Measurements from ENCODE around the gene RGS16. TPM values are rescaled to one million over a fixed set of nuclear protein-coding genes. Genes with fewer than 3 reads are reported as not detected.

Gene RGS16
- polyA plus RNA-seq, 1 of the 3 experiments (the other 2 are of a cell fraction) = 0.79 TPM

DNA sequence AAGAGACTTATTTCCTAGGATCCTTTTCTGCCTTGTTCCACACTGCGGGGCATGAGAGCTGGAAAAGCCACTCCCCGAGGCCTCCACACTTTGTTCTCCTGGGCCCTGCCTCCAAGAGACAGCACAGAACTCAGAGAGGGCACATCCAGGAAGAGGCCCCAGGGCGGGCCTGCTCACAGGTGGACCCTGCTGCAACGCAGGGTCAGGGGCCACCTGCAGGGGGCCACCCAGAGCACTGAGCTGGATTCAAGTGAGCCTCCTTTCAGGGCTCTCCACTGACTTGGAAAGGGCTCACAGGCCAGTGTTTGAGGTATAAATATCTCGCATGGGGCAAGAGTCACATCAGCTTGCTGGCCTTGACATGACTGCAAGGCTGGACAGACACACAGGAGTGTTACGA, 4.8 kb downstream of the RGS16 start:
- Histone ChIP-seq H3K36me3 (replicated peaks in 1 of 2; ENCODE audit: control insufficient read depth in 1 of 2, insufficient read depth in 2 of 2, low read length in 1 of 2) (no peaks in the 10 kb centered on the region), H3K9me3 (no peaks in the 10 kb centered on the region), H3K9me2 (no peaks in the 10 kb centered on the region), H3K4me1 (ENCODE audit: control insufficient read depth in 1 of 2, insufficient read depth in 2 of 2, low read depth in 1 of 2, low read length in 1 of 2) (peaks cover 0 to 32% of the 10 kb centered on the region in 2 experiments; a peak in 3 of 4 replicates), H3K9ac (no peak overlapping the region), H4K20me1 (ENCODE audit: insufficient read depth) (no peaks in the 10 kb centered on the region), H3K79me2 (ENCODE audit: insufficient read depth) (no peaks in the 10 kb centered on the region), H2AFZ (ENCODE audit: low read depth) (no peak overlapping the region), H3K27ac (ENCODE audit: low read depth in 2 of 2, low read length in 1 of 2) (no peak overlapping the region), H3K27me3 (ENCODE audit: insufficient read depth) (no peaks in the 10 kb centered on the region), H3K4me3 (ENCODE audit: low read depth in 2 of 2, low read length in 1 of 2) (no peak overlapping the region), H3K4me2 (no peak overlapping the region), H3F3A (replicated peaks; ENCODE audit: insufficient read depth) (peaks cover 3% of the 10 kb centered on the region)
- CTCF ChIA-PET = interaction anchor here (0.6 to 17.7 kb wide), 13 partner anchors 11 to 188 kb away, joined by 3 to 829 read pairs (median 6); partner anchors contain the start of genes NPL and RNASEL
- no peak for TF ChIP-seq NRF1 (IDR thresholded peaks at IDR 0.05; ENCODE audit: low read depth, low read length)
- TF ChIP-seq, protein P1, sequence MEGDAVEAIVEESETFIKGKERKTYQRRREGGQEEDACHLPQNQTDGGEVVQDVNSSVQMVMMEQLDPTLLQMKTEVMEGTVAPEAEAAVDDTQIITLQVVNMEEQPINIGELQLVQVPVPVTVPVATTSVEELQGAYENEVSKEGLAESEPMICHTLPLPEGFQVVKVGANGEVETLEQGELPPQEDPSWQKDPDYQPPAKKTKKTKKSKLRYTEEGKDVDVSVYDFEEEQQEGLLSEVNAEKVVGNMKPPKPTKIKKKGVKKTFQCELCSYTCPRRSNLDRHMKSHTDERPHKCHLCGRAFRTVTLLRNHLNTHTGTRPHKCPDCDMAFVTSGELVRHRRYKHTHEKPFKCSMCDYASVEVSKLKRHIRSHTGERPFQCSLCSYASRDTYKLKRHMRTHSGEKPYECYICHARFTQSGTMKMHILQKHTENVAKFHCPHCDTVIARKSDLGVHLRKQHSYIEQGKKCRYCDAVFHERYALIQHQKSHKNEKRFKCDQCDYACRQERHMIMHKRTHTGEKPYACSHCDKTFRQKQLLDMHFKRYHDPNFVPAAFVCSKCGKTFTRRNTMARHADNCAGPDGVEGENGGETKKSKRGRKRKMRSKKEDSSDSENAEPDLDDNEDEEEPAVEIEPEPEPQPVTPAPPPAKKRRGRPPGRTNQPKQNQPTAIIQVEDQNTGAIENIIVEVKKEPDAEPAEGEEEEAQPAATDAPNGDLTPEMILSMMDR (IDR thresholded peaks at IDR 0.05) = peak; percentile 44; the same call in 1 of the 2 replicates
- POLR2A ChIA-PET = interaction anchor here (1.1 kb wide), 2 partner anchors 187 to 455 kb away, joined by 3 to 4 read pairs; no protein-coding TSS in a partner anchor
- 86% methylated on average over 4 of the region's 6 CpGs for WGBS (ENCODE audit: low lambda C conversion rate)
- DNase-seq = peak; percentile 40

DNA sequence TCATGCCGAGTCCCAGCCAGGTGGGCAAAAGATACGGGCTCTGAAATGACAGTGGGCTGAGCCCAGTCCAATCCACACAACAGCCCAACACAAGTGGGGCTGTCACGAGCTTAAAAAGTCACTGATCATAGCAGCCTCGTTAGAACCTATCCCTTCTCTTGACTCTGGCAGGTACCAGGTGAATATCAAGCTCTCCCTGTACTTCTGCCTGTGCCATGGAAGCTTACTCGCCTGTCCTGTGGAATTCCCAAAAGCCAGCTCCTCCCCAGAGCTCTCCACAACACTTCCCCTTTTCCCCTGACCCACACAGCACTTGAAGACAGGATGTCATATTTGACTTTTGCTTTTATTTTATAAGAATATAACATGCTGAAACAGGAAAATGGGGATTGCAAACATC, 5.9 kb downstream of the RGS16 start:
- no peaks in the 10 kb centered on the region for H4K20me1 ChIP-seq (ENCODE audit: insufficient read depth)
- H3K4me2 ChIP-seq = no peak overlapping the region
- no peaks in the 10 kb centered on the region for H3K9me2 ChIP-seq
- no peak overlapping the region for H3K4me3 ChIP-seq (ENCODE audit: low read depth in 2 of 2, low read length in 1 of 2)
- no peak overlapping the region for H3K27ac ChIP-seq (ENCODE audit: low read depth in 2 of 2, low read length in 1 of 2)
- peaks cover 4% of the 10 kb centered on the region for H3F3A ChIP-seq (replicated peaks; ENCODE audit: insufficient read depth)
- H3K36me3 ChIP-seq (replicated peaks in 1 of 2; ENCODE audit: control insufficient read depth in 1 of 2, insufficient read depth in 2 of 2, low read length in 1 of 2) = no peaks in the 10 kb centered on the region
- peaks cover 0 to 23% of the 10 kb centered on the region in 2 experiments; a peak in 3 of 4 replicates for H3K4me1 ChIP-seq (ENCODE audit: control insufficient read depth in 1 of 2, insufficient read depth in 2 of 2, low read depth in 1 of 2, low read length in 1 of 2)
- DNase-seq = no peak
- no peaks in the 10 kb centered on the region for H3K27me3 ChIP-seq (ENCODE audit: insufficient read depth)
- no peak overlapping the region for H2AFZ ChIP-seq (ENCODE audit: low read depth)
- ChIA-PET POLR2A (interaction anchor here (1.1 kb wide), 1 partner anchor 454 kb away, joined by 4 read pairs; no protein-coding TSS in a partner anchor), CTCF (interaction anchor here (1.0 to 17.7 kb wide), 8 partner anchors 14 to 189 kb away, joined by 3 to 829 read pairs (median 5); partner anchors contain the start of gene NPL)
- no peaks in the 10 kb centered on the region for H3K79me2 ChIP-seq (ENCODE audit: insufficient read depth)
- no peaks in the 10 kb centered on the region for H3K9me3 ChIP-seq
- H3K9ac ChIP-seq = no peak overlapping the region
- 51% methylated on average over 3 of the region's 5 CpGs for WGBS (ENCODE audit: low lambda C conversion rate)
- TF ChIP-seq NFIC (IDR thresholded peaks at IDR 0.05; ENCODE audit: borderline replicate concordance) = no peak
- TF ChIP-seq GABPA (IDR thresholded peaks at IDR 0.05; ENCODE audit: low read depth) = no peak
- no peak for TF ChIP-seq POLR2AphosphoS5 (IDR thresholded peaks at IDR 0.05; ENCODE audit: low read depth, low read length)
- no peak for TF ChIP-seq EZH2phosphoT487 (IDR thresholded peaks at IDR 0.05; ENCODE audit: borderline replicate concordance, low read depth)
- TF ChIP-seq MEF2A (IDR thresholded peaks at IDR 0.05; ENCODE audit: borderline replicate concordance, low read depth) = no peak
- TF ChIP-seq SMC3 (IDR thresholded peaks at IDR 0.05; ENCODE audit: low read depth, low read length) = no peak
- no peak for TF ChIP-seq RCOR1 (IDR thresholded peaks at IDR 0.05; ENCODE audit: low read length)
- TF ChIP-seq SIN3A (IDR thresholded peaks at IDR 0.05; ENCODE audit: borderline replicate concordance, low read depth, low read length) = no peak
- no peak for TF ChIP-seq NRF1 (IDR thresholded peaks at IDR 0.05; ENCODE audit: low read depth, low read length)
- TF ChIP-seq, protein P2, sequence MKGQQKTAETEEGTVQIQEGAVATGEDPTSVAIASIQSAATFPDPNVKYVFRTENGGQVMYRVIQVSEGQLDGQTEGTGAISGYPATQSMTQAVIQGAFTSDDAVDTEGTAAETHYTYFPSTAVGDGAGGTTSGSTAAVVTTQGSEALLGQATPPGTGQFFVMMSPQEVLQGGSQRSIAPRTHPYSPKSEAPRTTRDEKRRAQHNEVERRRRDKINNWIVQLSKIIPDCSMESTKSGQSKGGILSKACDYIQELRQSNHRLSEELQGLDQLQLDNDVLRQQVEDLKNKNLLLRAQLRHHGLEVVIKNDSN (IDR thresholded peaks at IDR 0.05; ENCODE audit: borderline replicate concordance, low read depth) = no peak
- TF ChIP-seq, protein P1 (IDR thresholded peaks at IDR 0.05) = no peak
- TF ChIP-seq GATA2 (CRISPR knock-in tag; IDR thresholded peaks at IDR 0.05) = no peak
- no peak for TF ChIP-seq TEAD4 (IDR thresholded peaks at IDR 0.05; ENCODE audit: borderline replicate concordance, insufficient read depth)
- no peak for TF ChIP-seq FOXJ3 (CRISPR knock-in tag; IDR thresholded peaks at IDR 0.05)
- no peak for TF ChIP-seq JUND (IDR thresholded peaks at IDR 0.05)
- TF ChIP-seq, protein P3, sequence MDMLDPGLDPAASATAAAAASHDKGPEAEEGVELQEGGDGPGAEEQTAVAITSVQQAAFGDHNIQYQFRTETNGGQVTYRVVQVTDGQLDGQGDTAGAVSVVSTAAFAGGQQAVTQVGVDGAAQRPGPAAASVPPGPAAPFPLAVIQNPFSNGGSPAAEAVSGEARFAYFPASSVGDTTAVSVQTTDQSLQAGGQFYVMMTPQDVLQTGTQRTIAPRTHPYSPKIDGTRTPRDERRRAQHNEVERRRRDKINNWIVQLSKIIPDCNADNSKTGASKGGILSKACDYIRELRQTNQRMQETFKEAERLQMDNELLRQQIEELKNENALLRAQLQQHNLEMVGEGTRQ (IDR thresholded peaks at IDR 0.05; ENCODE audit: borderline replicate concordance, low read depth, low read length) = no peak
- TF ChIP-seq, protein P4, sequence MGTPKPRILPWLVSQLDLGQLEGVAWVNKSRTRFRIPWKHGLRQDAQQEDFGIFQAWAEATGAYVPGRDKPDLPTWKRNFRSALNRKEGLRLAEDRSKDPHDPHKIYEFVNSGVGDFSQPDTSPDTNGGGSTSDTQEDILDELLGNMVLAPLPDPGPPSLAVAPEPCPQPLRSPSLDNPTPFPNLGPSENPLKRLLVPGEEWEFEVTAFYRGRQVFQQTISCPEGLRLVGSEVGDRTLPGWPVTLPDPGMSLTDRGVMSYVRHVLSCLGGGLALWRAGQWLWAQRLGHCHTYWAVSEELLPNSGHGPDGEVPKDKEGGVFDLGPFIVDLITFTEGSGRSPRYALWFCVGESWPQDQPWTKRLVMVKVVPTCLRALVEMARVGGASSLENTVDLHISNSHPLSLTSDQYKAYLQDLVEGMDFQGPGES (IDR thresholded peaks at IDR 0.05; ENCODE audit: low read depth, low read length) = no peak
